ENCODE measurements around the gene BCOR.

DNA sequence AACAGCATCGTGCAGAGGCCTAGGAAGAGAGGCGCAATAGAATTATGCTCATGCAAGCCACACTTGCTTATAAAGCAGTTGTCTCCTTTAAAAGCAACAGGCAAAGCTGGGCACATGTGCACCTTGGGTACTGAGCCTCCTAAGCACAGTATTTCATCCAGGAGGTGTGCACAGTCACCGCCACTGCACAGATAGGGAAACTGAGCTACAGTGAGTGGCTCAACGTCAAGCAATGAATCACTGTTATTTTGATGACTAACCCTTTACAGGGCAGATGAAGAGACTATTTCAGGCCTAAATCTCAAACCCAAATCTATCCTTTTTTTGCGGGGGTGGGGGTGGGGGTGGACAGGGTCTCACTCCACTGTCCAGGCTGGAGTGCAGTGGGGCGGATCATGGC, 42.3 kb downstream of the BCOR start:
- no peak for TF ChIP-seq GTF2F1 (IDR thresholded peaks at IDR 0.05; ENCODE audit: borderline replicate concordance, low read depth, low read length)
- TF ChIP-seq, protein P1, sequence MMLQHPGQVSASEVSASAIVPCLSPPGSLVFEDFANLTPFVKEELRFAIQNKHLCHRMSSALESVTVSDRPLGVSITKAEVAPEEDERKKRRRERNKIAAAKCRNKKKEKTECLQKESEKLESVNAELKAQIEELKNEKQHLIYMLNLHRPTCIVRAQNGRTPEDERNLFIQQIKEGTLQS (IDR thresholded peaks at IDR 0.05; ENCODE audit: insufficient read depth, low read depth, low read length) = no peak

All from H1 (cell line).